Bronchial epithelial cell (primary cell): ENCODE measurements around the gene FNDC3B. TPM values are rescaled to one million over a fixed set of nuclear protein-coding genes. Genes with fewer than 3 reads are reported as not detected.

Source experiments
- DNase-seq: peaks from one replicate; pipeline ENCODE4 v3.0.0-alpha.2; 2010; ENCODE audit warnings: low read depth
- FAIRE-seq: peaks from 2 replicates; lab custom pipeline; 2011; peaks lifted over from hg19 to GRCh38; lab: Jason Lieb, UNC
- H3K27me3 ChIP-seq: 2 replicates; pipeline ENCODE4 v1.5.1; 2011; ENCODE audit warnings: low read length; ENCODE audit not compliant: control insufficient read depth, insufficient read depth
- H3K36me3 ChIP-seq: 2 replicates; pipeline ENCODE4 v1.5.1; 2011; ENCODE audit warnings: low read length; ENCODE audit not compliant: control insufficient read depth, insufficient read depth
- H3K4me3 ChIP-seq: 2 replicates; pipeline ENCODE4 v1.5.1; 2011; ENCODE audit warnings: mild to moderate bottlenecking, low read depth, low read length, control low read depth
- total RNA-seq: library from RNA; depleted of rRNA; stranded (reverse); fragments of >200 nt; gene quantifications from 2 replicates; pipeline ENCODE4 v1.2.1, GENCODE V29; 2014
- TF ChIP-seq, protein P1 (sequence below): IDR thresholded peaks from 2 replicates; pipeline ENCODE4 v1.5.1; 2011; ENCODE audit warnings: mild to moderate bottlenecking, moderate library complexity, low read length, control low read depth, inconsistent platforms; ENCODE audit not compliant: insufficient read depth, severe bottlenecking

The FNDC3B gene
- total RNA-seq, 1 donor from 2014 or later: 39.2 TPM

GRCh38 chr3:172415323-172415722 is 375.9 kb downstream of the FNDC3B start:
- DNase-seq (no peak), FAIRE-seq (peak; percentile 55)
- TF ChIP-seq, protein P1, sequence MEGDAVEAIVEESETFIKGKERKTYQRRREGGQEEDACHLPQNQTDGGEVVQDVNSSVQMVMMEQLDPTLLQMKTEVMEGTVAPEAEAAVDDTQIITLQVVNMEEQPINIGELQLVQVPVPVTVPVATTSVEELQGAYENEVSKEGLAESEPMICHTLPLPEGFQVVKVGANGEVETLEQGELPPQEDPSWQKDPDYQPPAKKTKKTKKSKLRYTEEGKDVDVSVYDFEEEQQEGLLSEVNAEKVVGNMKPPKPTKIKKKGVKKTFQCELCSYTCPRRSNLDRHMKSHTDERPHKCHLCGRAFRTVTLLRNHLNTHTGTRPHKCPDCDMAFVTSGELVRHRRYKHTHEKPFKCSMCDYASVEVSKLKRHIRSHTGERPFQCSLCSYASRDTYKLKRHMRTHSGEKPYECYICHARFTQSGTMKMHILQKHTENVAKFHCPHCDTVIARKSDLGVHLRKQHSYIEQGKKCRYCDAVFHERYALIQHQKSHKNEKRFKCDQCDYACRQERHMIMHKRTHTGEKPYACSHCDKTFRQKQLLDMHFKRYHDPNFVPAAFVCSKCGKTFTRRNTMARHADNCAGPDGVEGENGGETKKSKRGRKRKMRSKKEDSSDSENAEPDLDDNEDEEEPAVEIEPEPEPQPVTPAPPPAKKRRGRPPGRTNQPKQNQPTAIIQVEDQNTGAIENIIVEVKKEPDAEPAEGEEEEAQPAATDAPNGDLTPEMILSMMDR: no peak
- no peak overlapping the region for H3K4me3 ChIP-seq
- no peaks in the 10 kb centered on the region for H3K27me3 ChIP-seq
- H3K36me3 ChIP-seq: no peaks in the 10 kb centered on the region

DNA sequence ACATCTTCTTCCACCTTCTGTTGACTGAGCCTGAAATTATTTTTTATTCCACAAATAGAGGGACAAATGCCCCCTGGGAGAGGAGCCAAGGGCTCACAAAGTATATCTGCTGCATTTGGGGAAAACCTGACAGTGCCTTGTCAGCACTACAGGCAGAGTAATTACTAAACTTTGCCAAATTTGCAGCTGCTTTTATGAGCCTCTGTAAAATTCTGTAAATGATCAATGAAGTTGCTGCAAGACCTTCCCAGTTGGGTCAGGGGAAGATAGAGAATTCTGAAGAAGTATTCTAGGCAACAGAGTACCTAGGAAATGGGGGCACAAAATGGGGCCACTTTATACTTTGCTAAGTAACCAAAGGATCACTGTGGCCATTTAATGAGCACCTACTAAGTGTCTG is 398.3 kb downstream of the FNDC3B start:
- H3K27me3 ChIP-seq: no peaks in the 10 kb centered on the region
- H3K4me3 ChIP-seq: no peak overlapping the region
- H3K36me3 ChIP-seq: no peaks in the 10 kb centered on the region
- no peak for FAIRE-seq
- TF ChIP-seq, protein P1: no peak
- no peak for DNase-seq

- FAIRE-seq: no peak
- no peaks in the 10 kb centered on the region for H3K27me3 ChIP-seq
Observed at GRCh38 chr3:172438186-172438585, 398.8 kb downstream of the FNDC3B start.

GRCh38 chr3:172441581-172441980 is 402.2 kb downstream of the FNDC3B start:
- Histone ChIP-seq H3K4me3 (no peak overlapping the region), H3K36me3 (no peaks in the 10 kb centered on the region), H3K27me3 (peaks cover 9% of the 10 kb centered on the region)
- FAIRE-seq (no peak), DNase-seq (no peak)
- TF ChIP-seq, protein P1: no peak

More at GRCh38 chr3:172438186-172438585, 398.8 kb downstream of the FNDC3B start:
- TF ChIP-seq, protein P1: no peak
- no peaks in the 10 kb centered on the region for H3K36me3 ChIP-seq
- H3K4me3 ChIP-seq: no peak overlapping the region
- no peak for DNase-seq

DNA sequence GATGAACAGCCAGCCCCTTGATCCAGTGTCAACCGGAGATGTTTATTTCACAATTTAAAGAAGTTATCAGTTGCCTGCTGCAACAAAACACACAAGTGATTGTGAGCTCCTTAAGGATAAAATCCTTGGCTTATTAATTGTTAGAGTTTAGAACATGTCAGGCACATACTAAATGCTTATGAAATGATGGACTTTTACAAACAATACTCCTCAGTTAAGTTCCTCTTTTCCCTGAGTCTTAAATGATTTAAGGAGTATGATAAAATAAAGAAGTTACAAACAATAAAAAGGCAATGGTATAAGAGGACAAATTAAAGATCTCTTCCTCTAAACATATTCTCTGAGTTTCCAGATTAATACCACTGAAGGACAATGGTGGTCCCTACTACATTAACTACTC is 403.2 kb downstream of the FNDC3B start:
- FAIRE-seq (no peak), DNase-seq (no peak)
- Histone ChIP-seq H3K4me3 (no peak overlapping the region), H3K27me3 (peaks cover 15% of the 10 kb centered on the region), H3K36me3 (no peaks in the 10 kb centered on the region)
- TF ChIP-seq, protein P1: no peak

- peak; percentile 70 for FAIRE-seq
- no peak for DNase-seq
- TF ChIP-seq, protein P1: no peak
- no peak overlapping the region for H3K4me3 ChIP-seq
- no peaks in the 10 kb centered on the region for H3K36me3 ChIP-seq
- peaks cover 37% of the 10 kb centered on the region for H3K27me3 ChIP-seq
Observed at GRCh38 chr3:172444821-172445220, 405.4 kb downstream of the FNDC3B start.
